Measurements from ENCODE around the gene SLU7. TPM values are rescaled to one million over a fixed set of nuclear protein-coding genes. Genes with fewer than 3 reads are reported as not detected.
A peak's percentile ranks its signal among the peaks of the same experiment; 100 is the strongest.

The SLU7 gene
- total RNA-seq, 1 donor from 2014 or later = 59.3 TPM

- no peak overlapping the region for H3K27ac Mint-ChIP-seq
- no peaks in the 10 kb centered on the region for H3K9me3 Mint-ChIP-seq
- CTCF ChIA-PET = no interaction called here
- no peak overlapping the region for H3K4me3 Mint-ChIP-seq
- POLR2A ChIA-PET = interaction anchor here (0.9 kb wide), 1 partner anchor 23 kb away, joined by 4 read pairs; no protein-coding TSS in a partner anchor
- H3K4me1 Mint-ChIP-seq = peaks cover 19% of the 10 kb centered on the region
- ATAC-seq (ENCODE audit: low read depth) (no peak), DNase-seq (no peak)
- intact Hi-C loops (cut with micrococcal nuclease) = no loop called here
- no peaks in the 10 kb centered on the region for H3K36me3 Mint-ChIP-seq (ENCODE audit: low read depth)
- TF ChIP-seq, protein P1, sequence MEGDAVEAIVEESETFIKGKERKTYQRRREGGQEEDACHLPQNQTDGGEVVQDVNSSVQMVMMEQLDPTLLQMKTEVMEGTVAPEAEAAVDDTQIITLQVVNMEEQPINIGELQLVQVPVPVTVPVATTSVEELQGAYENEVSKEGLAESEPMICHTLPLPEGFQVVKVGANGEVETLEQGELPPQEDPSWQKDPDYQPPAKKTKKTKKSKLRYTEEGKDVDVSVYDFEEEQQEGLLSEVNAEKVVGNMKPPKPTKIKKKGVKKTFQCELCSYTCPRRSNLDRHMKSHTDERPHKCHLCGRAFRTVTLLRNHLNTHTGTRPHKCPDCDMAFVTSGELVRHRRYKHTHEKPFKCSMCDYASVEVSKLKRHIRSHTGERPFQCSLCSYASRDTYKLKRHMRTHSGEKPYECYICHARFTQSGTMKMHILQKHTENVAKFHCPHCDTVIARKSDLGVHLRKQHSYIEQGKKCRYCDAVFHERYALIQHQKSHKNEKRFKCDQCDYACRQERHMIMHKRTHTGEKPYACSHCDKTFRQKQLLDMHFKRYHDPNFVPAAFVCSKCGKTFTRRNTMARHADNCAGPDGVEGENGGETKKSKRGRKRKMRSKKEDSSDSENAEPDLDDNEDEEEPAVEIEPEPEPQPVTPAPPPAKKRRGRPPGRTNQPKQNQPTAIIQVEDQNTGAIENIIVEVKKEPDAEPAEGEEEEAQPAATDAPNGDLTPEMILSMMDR (IDR thresholded peaks at IDR 0.05) = no peak
- no peaks in the 10 kb centered on the region for H3K27me3 Mint-ChIP-seq
Observed at GRCh38 chr5:160445132-160445531, 26.3 kb upstream of the SLU7 start.

DNA sequence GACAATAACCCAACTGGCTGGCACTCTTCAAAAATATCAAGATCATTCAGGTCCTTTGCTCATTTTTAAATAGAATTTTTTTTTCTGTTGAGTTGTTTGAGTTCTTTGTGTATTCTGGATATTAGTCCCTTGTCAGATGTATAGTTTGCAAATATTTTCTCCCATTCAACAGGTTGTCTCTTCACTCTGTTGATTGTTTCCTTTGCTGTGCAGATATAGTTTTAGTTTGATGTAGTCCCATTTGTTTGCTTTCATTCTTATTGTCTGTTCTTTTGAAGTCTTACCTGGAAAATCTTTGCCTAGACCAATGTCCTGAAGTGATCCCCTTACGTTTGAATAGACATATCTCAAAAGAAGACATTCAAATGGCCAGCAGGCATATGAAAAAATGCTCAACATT lies 25.5 kb upstream of the SLU7 start:
- intact Hi-C loops (cut with micrococcal nuclease) = no loop called here
- no peak overlapping the region for H3K27ac Mint-ChIP-seq
- ChIA-PET POLR2A (interaction anchor here (0.8 to 7.7 kb wide), 2 partner anchors 25 kb away, joined by 3 to 154 read pairs; partner anchors contain the start of gene SLU7), CTCF (interaction anchor here (0.9 kb wide), 1 partner anchor 13 kb away, joined by 3 read pairs; no protein-coding TSS in a partner anchor)
- no peak for DNase-seq
- no peak for ATAC-seq (ENCODE audit: low read depth)
- H3K36me3 Mint-ChIP-seq (ENCODE audit: low read depth) = no peaks in the 10 kb centered on the region
- TF ChIP-seq, protein P1 (IDR thresholded peaks at IDR 0.05) = no peak
- peaks cover 22% of the 10 kb centered on the region for H3K4me1 Mint-ChIP-seq
- no peaks in the 10 kb centered on the region for H3K27me3 Mint-ChIP-seq
- no peaks in the 10 kb centered on the region for H3K9me3 Mint-ChIP-seq
- no peak overlapping the region for H3K4me3 Mint-ChIP-seq

DNA sequence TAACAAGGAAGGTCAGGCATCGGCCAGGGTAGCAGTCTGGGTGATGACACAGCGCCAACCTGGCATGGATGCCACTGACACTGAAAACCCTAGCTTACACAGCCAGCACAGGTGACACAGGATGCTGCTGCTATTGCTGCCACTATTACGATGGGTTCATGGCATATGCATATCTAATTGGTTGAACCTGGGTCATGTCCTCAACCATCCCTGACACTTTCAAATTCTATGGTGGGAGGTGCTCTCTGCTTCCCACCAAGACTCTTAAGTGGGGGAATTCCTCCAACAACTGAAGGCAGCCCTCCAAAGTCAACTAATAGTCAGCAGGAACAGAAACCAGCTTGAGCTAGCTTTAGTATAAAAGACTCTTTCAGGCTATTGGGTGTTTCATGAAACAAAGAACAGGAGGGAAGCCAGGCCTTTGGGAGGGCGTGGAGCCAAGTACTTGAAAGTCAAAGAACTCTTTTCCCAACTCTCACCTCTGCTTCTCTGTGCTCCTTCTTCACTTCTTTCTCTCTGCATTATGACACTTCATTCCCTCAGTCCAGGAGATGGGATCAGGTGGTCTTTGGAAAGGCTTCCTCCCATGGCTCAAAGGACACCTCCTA lies 24.0 kb upstream of the SLU7 start:
- DNase-seq = no peak
- Mint-ChIP-seq H3K4me3 (no peak overlapping the region), H3K9me3 (no peaks in the 10 kb centered on the region), H3K27me3 (no peaks in the 10 kb centered on the region), H3K36me3 (ENCODE audit: low read depth) (no peaks in the 10 kb centered on the region), H3K4me1 (peaks cover 35% of the 10 kb centered on the region), H3K27ac (peak overlapping the region; percentile 65)
- ChIA-PET CTCF (interaction anchor here (2.2 to 6.6 kb wide), 2 partner anchors 18 to 23 kb away, joined by 9 to 132 read pairs; no protein-coding TSS in a partner anchor), POLR2A (interaction anchor here (0.7 to 7.7 kb wide), 3 partner anchors 16 to 26 kb away, joined by 3 to 154 read pairs (median 9); no protein-coding TSS in a partner anchor)
- TF ChIP-seq, protein P1 (IDR thresholded peaks at IDR 0.05) = no peak
- no peak for ATAC-seq (ENCODE audit: low read depth)
- intact Hi-C loops (cut with micrococcal nuclease) = no loop called here

- CTCF ChIA-PET = interaction anchor here (0.8 to 6.6 kb wide), 5 partner anchors 16 to 346 kb away, joined by 3 to 132 read pairs (median 9); no protein-coding TSS in a partner anchor
- H3K27me3 Mint-ChIP-seq = no peaks in the 10 kb centered on the region
- intact Hi-C loops (cut with micrococcal nuclease) = no loop called here
- POLR2A ChIA-PET = interaction anchor here (0.8 to 7.7 kb wide), 5 partner anchors 18 to 66 kb away, joined by 3 to 154 read pairs (median 5); partner anchors contain the start of genes PTTG1 and SLU7
- H3K36me3 Mint-ChIP-seq (ENCODE audit: low read depth) = no peaks in the 10 kb centered on the region
- H3K9me3 Mint-ChIP-seq = no peaks in the 10 kb centered on the region
- no peak overlapping the region for H3K27ac Mint-ChIP-seq
- DNase-seq (no peak), ATAC-seq (ENCODE audit: low read depth) (no peak)
- TF ChIP-seq, protein P1 (IDR thresholded peaks at IDR 0.05) = no peak
- H3K4me1 Mint-ChIP-seq = peaks cover 41% of the 10 kb centered on the region
- no peak overlapping the region for H3K4me3 Mint-ChIP-seq
Observed at GRCh38 chr5:160441311-160441781, 22.5 kb upstream of the SLU7 start.

DNA sequence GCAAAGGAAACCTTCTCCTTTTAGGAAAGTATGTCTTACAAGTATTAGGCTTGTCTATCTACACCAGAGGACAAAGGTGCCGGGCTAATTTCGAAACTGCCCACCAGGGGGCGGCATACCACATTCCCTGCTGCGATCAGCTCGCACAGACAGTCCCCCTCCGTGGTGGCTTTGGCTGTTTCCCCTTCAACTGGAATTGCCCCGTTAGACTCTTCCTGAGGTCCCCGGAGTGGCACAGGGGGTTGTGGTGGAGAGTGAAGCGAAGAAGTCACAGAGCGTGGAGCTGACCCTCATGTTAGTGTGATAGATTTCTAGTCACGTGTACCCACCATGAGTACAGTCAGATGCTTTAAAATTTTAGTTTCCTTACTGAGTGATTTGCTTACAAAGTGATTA lies 20.3 kb upstream of the SLU7 start:
- H3K36me3 Mint-ChIP-seq (ENCODE audit: low read depth) = no peaks in the 10 kb centered on the region
- H3K27me3 Mint-ChIP-seq = no peaks in the 10 kb centered on the region
- no peaks in the 10 kb centered on the region for H3K9me3 Mint-ChIP-seq
- ChIA-PET CTCF (interaction anchor here (0.5 to 6.6 kb wide), 24 partner anchors 10 to 1097 kb away, joined by 3 to 132 read pairs (median 8); partner anchors contain the start of genes PTTG1 and SLU7), POLR2A (interaction anchor here (0.5 to 7.7 kb wide), 15 partner anchors 15 to 404 kb away, joined by 3 to 154 read pairs (median 6); partner anchors contain the start of genes PTTG1 and SLU7)
- TF ChIP-seq, protein P1 (IDR thresholded peaks at IDR 0.05) = peak; percentile 81
- peaks cover 60% of the 10 kb centered on the region for H3K4me1 Mint-ChIP-seq
- H3K27ac Mint-ChIP-seq = peak overlapping the region; percentile 94
- DNase-seq (peak; percentile 86), ATAC-seq (ENCODE audit: low read depth) (peak; percentile 77)
- H3K4me3 Mint-ChIP-seq = peak overlapping the region; percentile 87
- intact Hi-C loops (cut with micrococcal nuclease) = loop anchor here (1.0 to 10.0 kb wide), 10 partner anchors 11 to 1108 kb away; partner anchors contain the start of gene GABRB2
